Measurements from ENCODE around the gene MYBPC2.

Gene MYBPC2

GRCh38 chr19:50498219-50499056, 65.7 kb downstream of the MYBPC2 start:
- DNase-seq (ENCODE audit: low read depth in 2 of 2) = no peak

DNA sequence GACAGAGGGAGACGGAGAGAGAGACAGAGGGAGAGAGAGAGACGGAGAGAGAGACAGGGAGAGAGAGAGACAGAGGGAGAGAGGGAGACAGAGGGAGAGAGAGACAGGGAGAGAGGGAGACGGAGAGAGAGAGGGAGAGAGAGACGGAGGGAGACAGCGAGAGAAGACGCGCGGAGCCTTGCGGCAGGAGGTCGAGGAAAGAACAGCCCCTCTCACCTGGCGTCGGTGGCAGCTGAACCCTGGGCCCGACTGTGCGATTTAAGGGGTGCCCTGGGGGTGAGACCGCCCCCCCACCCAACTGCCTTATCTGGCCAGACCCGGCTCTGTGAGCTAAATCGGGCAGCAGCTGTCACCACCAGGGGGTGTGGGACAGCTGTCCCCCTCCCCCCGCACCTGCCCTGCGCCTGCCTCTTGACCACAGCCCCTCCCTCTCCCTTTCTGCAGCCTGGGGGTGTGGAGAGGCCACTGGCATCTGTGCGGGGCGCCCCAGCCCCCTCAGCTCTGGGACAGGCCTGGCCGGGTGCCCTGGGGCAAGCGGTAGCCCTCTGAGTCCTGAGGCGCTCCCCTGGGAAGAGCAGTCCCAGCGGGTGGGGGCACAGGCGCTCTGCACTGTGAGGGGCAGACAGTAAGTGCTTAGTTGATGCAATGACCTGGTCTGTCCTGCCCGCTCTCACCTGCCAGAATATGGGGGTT, 67.5 kb downstream of the MYBPC2 start:
- no peak for DNase-seq (ENCODE audit: low read depth in 2 of 2)

DNA sequence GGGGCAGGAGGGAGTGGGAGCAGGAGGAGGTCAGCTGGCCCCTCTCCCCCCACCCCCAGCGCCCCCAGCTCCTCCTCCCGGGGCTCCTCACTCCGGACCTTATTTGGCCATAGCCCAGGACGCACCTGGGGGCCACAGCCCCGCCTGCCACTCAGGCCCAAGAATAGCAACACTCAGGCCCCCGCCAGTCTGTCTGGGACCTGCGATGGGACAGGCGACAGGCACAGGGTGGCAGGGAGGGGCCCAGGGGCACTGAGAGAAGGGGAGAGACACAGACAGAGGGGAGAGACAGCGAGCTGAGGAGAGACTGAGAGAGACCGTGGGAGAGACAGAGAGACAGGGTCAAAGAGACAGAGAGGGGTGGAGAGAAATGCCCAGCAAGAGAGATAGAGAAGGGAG, 68.1 kb downstream of the MYBPC2 start:
- no peak for DNase-seq (ENCODE audit: low read depth in 2 of 2)

GRCh38 chr19:50501186-50501567, 68.5 kb downstream of the MYBPC2 start:
- no peak for DNase-seq (ENCODE audit: low read depth in 2 of 2)

DNA sequence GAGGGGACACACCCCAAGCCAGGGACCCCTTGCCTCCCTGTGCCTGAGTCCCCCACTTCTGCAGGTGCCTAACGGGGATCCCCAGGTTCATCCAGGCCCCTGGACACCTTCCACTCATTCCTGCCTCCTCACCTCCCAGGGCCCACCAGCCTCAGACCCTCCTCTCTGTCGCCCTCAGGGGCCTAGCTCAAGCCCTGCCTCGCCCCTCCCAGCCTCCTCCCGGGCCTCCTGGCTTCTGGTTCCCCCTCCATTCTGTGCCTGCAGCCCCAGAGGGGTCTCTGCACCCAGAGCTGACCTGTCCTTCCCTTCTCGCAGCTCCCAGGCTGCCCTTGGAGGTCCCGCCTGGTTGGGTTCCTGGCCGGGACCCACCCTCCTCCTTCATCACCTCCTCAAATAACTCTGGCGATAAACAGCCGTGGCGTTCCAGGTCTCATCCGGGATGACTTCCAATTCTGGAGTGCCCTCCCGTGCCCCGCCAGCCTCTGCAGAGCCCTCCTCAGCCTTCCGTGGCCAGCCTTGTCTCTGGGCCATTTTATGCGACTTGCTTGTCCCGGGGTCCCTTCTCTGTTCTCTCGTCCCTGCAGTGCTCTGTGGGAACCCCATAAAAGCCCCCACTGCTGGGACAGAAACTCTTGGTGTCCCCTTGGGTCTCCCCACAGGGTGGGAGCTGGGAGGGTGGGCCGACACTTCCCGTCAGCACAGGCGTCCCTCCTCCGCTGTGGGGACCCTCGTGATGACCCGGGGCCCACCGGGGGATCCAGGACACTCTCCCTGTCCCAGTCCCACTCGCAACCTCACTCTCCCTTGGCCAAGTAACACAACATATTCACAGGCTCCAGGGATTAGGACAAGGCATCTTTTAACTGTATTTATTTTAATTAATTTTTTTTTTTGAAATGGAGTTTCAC, 69.1 kb downstream of the MYBPC2 start:
- no peak for DNase-seq (ENCODE audit: low read depth in 2 of 2)

DNA sequence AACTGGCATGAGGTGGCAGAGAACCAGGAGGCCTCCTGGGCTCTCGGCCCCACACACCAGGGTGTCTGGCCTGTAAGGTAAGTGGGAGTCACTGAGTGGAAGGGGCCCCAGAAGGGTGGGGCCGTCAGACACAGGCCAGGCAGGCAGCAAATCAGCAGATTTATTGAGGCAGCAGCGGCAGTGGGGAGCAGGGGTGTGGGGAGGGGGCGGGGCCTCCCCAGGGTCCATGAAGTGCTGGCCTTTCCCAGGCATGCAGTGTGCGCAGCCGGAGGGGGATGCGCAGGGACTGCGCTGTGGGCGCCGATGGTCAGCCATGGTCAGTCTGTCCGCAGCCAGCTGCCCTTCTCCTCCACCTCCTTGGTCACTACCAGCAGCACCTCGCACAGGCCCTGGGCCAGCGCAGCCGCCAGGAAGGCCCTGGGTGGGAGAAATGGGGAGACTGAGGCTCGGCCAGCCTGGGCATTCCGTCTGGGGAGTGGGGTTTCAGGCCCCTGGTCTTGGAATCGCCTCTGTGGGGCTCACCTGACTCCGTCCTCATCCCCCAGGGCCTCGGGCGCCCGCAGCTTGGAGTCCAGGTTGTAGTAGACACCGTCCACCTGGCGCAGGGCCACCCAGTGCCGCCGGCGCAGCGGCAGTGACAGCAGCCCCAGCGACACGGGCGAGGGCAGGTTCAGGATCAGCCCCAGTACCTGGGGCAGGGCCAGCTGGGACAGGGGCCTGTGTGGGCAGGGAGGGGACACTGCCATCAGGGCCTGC, 73.3 kb downstream of the MYBPC2 start:
- no peak for DNase-seq (ENCODE audit: low read depth in 2 of 2)

- DNase-seq (ENCODE audit: low read depth in 2 of 2) = no peak
Observed at GRCh38 chr19:50506700-50507099, 74.0 kb downstream of the MYBPC2 start.

- DNase-seq (ENCODE audit: low read depth in 2 of 2) = no peak
Observed at GRCh38 chr19:50507376-50507775, 74.7 kb downstream of the MYBPC2 start.

DNA sequence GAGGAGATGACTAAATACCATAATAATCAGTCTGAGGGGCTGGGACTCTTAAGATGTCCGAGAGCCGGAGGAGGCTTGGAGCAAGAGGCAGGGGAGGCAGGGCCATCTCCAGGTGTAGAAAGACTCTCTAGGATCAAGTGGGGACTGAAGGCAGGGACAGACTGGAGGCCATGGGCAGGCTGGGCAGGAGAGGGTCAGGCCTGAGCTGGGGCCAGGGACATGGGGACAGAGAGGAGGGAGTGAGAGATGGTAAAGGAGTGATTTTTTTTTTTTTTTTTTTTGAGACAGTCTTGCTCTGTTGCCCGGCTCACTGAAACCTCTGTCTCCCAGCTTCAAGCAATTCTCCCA, 76.1 kb downstream of the MYBPC2 start:
- no peak for DNase-seq (ENCODE audit: low read depth in 2 of 2)

DNA sequence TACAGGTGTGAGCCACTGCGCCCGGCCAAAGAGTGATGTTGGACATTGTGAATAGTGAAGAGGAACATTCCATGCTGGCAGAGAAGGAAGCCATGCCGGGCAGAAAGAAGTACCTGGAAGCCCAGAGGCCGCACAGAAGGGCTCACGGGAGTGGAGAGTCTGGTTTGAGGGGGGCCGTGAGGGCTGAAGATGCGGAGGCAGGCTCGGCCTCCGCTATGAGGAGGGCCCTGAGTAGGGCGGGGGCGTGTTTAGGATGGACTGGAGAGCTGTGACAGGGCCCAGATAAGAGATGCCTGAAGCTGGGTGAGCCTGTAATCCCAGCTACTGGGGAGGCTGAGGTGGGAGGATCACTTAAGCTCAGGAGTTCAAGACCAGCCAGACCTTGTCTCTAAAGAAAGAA, 76.7 kb downstream of the MYBPC2 start:
- DNase-seq (ENCODE audit: low read depth in 2 of 2) = no peak

GRCh38 chr19:50510121-50510670, 77.5 kb downstream of the MYBPC2 start:
- no peak for DNase-seq (ENCODE audit: low read depth in 2 of 2)

DNA sequence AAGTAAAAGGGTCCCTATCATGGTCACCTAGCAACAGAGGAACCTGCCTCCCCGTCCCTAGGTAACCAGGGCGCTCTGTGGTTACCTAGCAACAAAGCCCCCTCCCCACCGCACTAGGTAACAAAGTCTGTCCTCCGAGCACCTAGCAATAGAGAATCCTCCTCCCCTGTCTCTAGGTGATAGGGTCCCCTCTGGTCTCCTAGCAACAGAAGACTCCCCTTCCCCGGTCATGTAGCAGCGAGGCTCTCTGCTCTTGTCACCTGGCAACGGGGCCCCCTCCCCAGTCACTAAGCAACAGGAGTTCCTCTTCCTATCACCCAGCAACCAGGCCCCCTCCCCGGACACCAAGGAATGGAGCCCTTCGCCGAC, 78.0 kb downstream of the MYBPC2 start:
- DNase-seq (ENCODE audit: low read depth in 2 of 2) = no peak

- DNase-seq (ENCODE audit: low read depth in 2 of 2) = peak; percentile 94 to 98
Observed at GRCh38 chr19:50511069-50511822, 78.6 kb downstream of the MYBPC2 start, which contains the start of gene JOSD2. Gene JOSD2 (minus strand): TSS chr19:50511191. CDS start chr19:50510431, 760 bp downstream.

GRCh38 chr19:50512112-50512998, 79.7 kb downstream of the MYBPC2 start:
- no peak for DNase-seq (ENCODE audit: low read depth in 2 of 2)

DNA sequence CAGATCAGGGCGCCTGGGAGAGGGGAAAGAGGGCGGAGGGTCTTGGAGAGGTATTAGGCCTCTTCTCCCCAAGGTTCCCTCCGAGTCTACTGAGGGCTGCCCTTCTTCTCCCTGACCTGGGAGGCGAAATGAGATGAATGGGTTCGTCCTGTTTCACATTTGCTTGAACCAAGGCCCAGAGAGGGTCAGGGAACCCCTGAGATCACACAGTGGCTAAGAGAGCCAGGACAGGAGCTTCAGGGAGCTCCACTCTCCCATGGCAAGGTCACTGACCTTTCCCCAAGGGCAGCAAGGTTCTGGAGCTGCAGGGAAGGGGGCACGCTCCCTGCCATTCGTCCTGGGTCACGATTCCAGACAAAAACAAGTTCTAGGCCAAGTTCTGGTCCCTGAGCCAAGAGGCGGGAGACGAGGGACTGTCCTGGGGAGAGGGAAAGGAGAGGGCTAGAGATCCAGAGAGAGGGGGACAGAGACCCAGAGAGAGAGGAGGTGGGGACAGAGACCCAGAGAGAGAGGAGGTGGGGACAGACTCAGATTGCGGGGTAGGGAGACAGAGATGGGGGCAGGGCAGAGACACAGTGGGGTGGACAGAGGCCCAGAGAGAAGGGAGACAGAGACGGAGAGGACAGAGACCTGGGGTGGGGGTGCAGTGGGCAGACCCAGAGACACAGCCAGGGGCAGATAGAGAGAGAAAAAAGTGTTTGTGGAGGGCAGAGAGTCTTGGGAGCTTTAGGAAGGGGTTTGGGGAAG, 80.5 kb downstream of the MYBPC2 start:
- DNase-seq (ENCODE audit: low read depth in 2 of 2) = no peak

- no peak for DNase-seq (ENCODE audit: low read depth in 2 of 2)
Observed at GRCh38 chr19:50513746-50514345, 81.2 kb downstream of the MYBPC2 start, which contains the start of gene ASPDH. Gene ASPDH (minus strand): TSS chr19:50513913. CDS start chr19:50513823, 90 bp downstream.

DNA sequence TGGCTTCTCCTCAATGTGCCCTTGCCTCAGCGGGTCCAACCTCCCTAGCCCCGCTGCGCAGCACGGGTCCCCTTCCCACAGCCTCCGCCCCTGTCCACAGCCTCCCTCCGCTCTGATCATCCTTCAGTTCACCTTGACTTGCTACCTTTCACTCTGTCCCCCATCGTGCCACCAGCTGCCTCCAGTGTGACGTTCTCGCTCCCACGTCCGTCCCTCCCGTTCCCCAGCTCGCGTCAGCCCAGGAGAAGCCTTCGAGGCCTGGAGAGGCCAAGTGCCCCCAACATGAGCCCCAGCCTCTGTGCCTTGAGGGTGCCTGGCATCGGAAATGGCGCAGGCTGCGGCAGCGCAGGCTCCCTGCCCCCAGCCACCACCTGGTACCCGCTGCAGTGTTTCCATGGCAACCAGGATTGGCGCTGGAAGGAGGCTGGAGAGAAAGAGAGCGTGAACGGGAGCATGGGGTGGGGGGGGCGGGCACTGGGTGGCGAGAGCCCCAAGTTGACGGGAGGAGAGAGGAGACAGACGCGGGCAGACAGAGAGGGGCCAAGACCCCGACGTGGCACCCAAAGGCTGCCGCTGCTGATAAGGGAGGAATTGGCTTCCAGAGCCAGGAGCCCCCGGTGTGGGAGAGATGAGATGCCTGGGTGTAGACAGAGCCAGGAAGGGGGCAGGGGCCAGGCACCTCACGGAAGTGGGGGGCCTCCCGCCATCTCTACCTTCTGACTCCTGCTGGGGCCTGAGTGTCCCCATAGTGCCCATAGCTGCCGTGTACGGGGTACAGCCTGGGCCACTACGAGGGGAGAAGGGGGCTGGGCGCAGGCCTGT, 81.9 kb downstream of the MYBPC2 start:
- no peak for DNase-seq (ENCODE audit: low read depth in 2 of 2)
